DMS 273 (cell line): ENCODE data around the gene LOXL3.
A peak's percentile ranks its signal among the peaks of the same experiment; 100 is the strongest.

ENCODE experiments used
- DNase-seq: peaks from one replicate; lab custom pipeline; 2025; ENCODE audit not compliant: unreplicated experiment; lab: John Stamatoyannopoulos, UW

The LOXL3 gene

GRCh38 chr2:74529357-74530238, 24.1 kb downstream of the LOXL3 start, which contains the start of the genes AUP1 and HTRA2:
TSS of gene AUP1 (minus strand) at chr2:74529706. CDS start at chr2:74529629, 77 bp downstream.
TSS of gene HTRA2 (plus strand) at chr2:74529933. CDS start at chr2:74530007, 74 bp downstream.
- DNase-seq: peak; percentile 99

GRCh38 chr2:74528600-74529356, 25.0 kb downstream of the LOXL3 start:
- no peak for DNase-seq

DNA sequence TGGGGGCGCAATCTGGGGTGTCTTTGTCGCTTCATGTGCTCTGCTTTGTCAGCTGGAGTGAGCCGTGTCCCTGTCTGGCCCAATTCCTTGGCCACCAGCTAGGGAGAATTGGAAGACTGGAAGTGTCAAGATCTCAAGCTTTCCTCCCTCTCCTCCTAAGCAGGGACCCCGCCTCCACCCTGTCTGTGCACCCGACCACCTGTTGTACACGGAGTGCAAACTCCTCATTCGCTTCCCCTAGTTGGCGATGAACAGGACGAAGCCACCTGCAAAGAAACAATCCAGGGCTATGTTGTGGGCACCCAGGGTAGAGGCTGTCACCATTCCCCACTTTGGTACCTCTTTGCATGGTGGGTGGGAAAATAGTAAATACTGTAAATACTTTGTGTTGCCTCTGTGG, 26.0 kb downstream of the LOXL3 start:
- DNase-seq: no peak

DNA sequence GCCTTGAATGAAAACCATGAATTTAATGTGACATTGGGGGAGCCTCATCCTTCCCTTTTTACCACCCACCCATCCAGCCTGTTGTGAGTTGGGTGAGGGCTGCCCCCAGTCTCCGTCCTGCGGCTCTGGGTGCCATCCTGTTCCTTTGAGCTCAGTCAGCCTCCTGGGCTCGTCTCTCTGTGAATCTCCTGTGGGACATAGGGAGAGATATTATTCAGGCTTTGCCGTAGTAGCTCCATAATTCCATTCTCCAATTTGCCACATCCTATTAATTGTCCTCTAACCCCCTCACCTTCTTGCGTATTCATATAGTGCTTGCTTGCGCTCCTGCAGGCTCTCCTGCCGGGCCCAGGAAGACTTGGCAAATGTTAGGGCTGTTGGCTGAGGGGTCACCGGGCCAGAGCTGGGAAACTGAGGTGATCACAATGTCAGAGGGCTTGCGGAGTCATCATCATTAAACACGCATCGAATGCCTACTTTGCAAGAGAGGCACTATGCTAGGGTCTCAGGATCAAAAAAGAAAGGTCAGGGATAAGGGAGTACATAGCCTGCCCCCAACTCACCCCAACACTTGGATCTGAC, 27.0 kb downstream of the LOXL3 start:
- DNase-seq: no peak

DNA sequence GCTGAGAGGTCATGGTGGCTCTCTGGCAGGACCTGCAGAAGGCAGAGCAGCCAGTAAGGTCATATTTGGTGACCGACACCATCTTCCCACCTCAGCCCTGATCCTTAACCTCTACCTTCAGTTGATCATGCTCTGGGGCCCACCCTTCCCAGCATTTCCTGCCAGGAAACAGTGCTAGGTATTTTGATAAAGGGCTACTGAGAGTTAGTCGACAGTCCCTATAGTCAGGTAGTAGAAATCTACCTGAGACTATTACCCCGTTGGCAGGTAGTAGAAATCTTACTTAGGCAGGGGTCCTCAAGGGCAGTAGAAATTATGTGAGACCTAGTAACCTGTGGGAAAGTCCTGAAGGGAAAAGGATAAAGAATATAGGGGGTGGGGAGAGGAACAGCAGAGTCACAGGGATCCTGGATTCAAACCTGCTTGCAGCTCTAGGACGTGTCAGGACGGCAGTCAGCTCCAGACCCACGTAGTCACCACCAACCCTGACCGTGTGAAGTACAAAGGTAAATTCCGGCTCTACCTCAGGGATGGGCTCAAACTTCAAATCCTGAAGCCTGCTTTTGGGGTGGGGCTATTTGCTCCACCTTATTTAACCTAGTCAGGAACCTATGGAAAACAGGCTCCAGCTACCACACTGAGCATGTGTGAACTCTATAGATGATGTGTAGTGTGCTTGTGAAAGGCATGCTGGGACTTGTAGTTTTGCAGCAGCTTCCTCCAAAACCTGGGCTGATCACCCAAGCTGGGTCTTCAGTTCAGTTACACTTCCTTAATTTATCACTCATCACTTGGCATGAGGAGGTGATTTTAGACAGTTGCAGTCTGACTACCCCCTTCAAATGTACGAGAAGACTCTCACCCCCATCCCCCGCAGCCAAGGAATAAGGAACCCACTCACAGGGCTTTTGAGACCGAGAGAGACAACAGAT, 27.8 kb downstream of the LOXL3 start, which contains the start of gene DQX1:
DQX1 (minus strand) TSS at position 515 of the 932 bp plus-strand sequence; CDS start at position 13, 502 bp downstream.
- DNase-seq: peak; percentile 68

DNA sequence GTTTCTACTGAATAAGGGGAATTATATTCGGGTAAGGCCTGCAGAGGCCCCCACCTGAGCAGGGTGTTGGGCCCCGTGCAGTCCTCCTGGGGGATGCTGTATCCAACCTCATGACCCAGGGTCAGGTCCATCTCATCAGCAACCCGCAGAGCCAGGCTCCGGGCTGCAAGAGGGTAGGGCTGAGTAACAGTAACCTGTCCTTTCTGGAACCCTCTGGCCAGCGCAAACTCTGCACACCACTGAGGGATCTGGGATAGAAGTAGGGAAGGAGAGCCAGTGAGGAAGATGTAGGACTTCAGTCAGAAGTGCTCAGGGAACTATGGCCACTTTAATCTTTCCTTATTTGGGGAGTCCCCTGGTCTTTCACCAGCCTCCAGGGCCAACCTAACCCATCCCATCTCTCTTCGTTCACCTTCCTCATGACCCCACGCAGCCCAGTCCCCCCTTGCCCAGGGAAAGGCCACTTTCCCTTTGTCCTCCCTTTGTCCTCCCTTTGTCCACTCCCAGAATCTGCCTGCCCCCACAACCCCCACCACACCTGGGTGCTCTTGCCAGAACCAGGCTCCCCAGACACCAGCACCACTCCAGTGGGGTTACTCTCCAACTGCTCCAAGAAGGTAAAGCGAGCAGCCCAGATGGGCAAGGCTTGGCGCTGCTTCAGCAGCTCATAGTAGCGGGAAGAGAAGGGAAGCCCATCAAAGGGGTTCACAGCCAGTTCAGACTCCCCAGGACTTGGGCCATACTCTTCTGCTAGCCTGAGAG, 28.6 kb downstream of the LOXL3 start:
- no peak for DNase-seq

DNA sequence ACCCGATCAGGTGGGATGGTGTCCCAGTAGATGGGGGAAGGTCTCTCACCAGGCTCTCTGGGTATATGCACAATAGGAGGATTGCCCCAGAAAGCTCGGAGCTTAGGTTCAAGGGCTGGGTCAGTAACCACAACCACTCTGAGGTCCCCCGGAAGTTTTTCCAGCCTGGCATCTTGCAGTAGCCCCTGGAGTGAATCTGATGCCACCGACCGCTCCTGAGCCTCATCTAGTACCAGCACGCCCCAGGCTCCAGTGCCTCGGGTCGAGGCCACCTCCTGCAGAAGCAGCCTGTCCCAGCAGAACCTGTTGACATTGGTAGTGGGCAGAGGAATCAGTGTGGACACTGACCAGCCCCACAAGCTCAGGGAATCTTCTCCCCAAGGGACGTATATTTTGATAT, 29.7 kb downstream of the LOXL3 start:
- no peak for DNase-seq

DNA sequence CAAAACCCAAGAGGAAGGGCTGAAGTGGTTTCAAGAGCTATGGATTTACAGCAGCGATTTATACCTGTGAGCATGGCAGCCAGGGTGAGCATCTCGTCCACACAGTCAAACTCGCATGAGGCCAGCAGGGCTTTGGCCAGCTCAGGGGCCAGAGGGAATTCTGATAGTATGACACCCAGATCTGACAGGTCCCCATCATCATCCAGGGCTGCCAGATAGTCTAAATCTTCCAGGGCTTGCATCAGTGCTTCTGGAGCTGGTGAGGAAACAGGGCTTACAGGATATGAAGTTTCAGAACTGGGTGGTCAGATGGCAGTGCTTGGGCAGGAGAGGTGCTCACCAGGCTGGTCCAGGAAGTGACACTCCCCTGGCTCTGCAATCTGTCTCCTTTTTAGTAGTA, 31.2 kb downstream of the LOXL3 start:
- no peak for DNase-seq

GRCh38 chr2:74516650-74517049, 37.1 kb downstream of the LOXL3 start:
- DNase-seq: no peak

DNA sequence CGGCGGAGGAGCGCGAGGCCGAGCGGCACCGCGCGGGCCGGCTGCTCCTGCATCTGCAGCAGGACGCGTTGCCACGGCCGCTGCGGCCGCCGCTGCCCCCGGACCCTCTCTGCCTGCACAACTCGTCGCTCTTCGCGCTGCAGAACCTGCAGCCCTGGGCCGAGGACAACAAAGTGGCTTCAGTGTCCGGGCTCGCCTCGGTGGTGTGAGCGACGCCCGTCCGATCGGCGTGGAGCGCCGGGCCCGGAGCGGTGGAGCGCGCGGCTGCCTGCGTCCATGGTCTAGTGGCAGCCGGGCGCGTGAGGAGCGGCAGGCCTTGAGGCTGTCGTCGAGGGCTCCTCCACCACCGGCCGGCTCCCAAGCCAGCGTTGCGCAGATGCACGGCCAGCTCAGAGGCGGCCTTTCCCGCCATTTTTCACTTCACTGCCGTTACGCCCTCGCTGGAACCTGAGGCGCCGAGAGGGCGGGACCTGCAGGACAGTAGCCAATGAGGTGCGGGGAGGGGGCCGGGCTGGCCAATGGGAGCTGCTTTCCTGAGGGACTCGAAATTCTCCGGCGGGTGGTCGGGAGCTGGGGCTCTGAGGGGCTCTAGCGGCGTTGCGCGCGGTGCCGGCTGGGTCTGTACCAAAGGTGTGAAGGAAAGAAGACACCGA, 37.6 kb downstream of the LOXL3 start:
- no peak for DNase-seq

DNA sequence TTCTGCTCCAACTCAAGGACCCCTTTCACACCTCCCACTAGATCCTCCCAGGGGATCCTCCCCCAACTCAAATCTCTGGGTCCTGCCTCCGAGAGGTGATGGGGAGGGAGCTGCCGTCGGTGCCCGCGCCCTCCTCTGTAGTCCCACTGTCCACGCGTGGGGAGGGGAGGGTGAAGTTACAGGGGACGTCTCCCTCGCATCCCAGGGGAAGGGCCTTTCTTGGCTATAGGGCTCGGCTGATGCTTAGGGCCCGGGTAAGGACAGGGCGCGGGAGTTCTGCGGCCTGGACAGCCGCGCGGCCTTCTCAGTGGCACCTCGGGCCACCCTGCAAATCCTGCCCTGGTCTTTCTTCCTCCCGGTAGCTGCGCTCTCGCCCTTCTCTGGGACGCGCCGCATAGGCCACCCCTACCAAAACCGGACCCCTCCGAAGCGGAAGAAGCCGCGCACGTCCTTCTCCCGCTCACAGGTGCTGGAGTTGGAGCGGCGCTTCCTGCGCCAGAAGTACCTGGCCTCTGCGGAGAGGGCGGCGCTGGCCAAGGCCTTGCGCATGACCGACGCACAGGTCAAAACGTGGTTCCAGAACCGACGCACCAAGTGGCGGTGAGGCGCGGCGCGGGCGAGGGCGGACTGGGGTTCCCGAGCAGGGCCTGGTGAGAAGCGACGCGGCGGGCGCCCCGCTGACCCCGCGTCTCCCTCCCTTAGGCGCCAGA, 38.3 kb downstream of the LOXL3 start:
- peak; percentile 39 for DNase-seq

DNA sequence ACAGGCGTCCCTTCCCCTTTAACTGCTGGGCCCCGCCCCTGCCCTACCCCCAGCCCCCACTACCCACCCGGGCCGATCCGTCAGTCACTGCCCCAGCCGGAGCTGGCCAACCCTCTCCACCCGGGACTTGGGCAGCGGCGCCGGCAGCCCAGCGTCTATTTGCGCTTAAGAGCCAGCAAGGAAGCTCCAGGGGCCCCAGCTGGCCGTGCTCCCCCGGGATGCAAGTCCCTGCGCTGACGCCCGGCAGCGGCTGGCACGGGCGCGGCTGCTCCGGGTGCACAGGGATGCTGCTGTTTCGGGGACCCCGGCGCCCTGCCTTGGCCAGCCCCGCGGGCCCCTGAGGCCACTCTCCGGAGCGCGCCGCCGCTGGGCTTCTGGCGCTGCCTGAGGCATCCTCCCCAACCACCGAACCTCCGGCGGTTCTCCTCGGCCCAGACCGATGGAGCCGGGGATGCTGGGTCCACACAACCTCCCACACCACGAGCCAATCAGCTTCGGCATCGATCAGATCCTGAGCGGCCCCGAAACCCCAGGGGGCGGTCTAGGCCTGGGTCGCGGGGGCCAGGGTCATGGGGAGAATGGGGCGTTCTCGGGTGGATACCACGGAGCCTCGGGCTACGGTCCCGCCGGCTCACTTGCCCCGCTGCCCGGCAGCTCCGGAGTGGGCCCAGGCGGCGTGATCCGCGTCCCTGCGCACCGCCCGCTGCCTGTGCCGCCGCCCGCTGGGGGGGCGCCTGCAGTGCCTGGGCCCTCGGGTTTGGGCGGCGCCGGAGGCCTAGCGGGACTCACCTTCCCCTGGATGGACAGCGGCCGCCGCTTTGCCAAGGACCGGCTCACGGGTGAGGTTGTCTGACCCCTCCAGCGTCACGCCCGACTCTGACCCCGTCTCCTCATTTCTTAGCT, 39.1 kb downstream of the LOXL3 start, which contains the start of gene TLX2:
TLX2 (plus strand) TSS at position 83 of the 903 bp plus-strand sequence; CDS start at position 440, 357 bp downstream.
- peak; percentile 54 for DNase-seq

DNA sequence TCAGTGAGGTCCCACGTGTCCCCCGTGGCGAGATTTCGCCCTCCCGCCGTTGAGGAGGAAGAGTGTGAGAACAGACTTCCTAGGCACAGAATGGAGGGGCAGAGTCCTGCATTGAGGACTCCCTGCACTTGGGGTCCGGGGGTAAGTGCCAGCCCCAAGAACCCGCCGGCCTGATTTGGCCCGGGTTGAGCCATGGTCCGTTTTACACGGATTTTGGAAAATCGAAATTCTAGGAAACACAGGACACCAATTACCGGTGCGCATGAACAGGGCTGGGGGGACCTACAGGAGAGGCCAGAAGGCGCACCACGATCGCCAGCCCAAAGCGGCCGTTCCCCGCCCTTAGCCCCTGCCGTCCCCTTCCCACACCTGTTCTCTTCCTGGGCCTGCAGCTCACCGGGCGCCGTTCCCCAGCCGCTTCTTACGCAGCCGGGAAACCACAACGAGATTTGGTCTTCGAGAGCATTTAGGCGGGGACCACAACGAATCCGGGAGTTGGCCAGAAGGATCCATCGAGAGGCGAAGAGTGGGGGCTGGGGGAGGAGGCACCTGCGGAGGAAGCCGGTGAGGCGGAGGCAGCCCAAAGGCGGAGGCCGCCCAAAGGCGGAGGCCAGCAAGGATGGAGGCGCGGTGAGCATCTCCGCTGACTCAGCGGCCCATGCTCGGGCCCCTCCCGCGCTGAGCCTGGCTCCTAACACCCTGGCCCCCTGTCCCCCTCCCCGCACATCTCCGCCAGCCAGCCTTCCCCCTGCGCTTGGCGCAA, 40.0 kb downstream of the LOXL3 start:
- peak; percentile 49 for DNase-seq

DNA sequence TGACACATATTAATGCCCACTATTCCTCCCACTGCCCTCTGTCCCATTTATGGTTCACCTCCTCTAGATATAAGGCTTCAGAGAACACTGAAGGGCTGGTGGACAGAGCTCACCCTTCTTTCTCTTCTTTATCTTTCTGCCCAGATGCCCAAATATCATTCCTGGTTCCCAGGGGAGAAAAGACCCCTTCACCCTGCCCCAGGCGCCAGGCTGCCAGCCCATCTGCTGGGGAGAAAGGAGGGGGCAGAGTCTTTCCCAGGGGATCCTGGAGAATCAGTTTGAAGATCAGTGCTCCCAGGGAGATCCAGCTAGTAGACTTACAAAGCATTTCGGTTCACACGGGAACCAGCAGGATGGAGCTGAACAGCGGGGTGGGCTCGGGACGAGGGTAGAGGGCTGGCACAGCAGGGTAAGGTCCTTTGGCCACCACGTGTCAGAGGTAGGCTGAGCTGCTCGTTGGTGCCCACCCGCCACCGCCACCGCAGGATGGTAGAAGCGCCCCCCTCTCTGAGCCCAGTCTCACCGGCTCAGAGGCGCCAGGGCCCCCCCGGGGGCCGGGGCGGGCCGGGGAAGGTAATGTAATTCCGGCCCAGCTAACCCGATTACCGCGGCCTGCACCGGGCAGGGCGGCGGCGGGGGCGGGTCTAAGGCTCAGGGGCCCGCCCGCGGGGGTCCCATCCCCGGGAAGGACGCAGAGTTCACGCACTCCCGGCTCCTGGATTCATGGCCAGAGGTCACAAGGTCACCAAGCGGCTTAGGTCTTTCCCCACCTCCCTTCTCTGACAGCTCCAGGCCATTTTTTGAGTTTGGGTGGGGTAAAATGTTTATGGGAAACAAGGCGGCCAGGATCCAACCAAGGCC, 40.8 kb downstream of the LOXL3 start:
- peak; percentile 23 for DNase-seq

GRCh38 chr2:74511104-74511989, 42.4 kb downstream of the LOXL3 start:
- peak; percentile 65 for DNase-seq
